Small intestine (tissue), 7 donors: Measurements from ENCODE around the gene THSD4. TPM values are rescaled to one million over a fixed set of nuclear protein-coding genes. Genes with fewer than 3 reads are reported as not detected.
"Not testable (repeated sequence)": the region's sequence is repeated elsewhere in the genome, so short reads cannot be mapped to it uniquely, and the experiment has no call there.

Experiments
- DNase-seq, 2 donors: peaks; one replicate each; pipeline versions ENCODE4 v3.0.0 to v3.0.0-alpha.2; 2013
- FAIRE-seq: peaks from 2 replicates; lab custom pipeline; 2012; peaks lifted over from hg19 to GRCh38; lab: Jason Lieb, UNC
- H3K27ac ChIP-seq, 3 donors: one replicate each; pipeline ENCODE4 v1.5.1; 2013; ENCODE audit warnings: low read length in 2 of 3, mild to moderate bottlenecking in 2 of 3, control low read depth in 1 of 3, inconsistent platforms in 1 of 3, low read depth in 1 of 3, moderate library complexity in 1 of 3
- H3K27me3 ChIP-seq, 3 donors: one replicate each; pipeline ENCODE4 v1.6.1; 2013; ENCODE audit warnings: low read length in 3 of 3, inconsistent platforms in 1 of 3; ENCODE audit not compliant: control insufficient read depth in 3 of 3, insufficient read depth in 3 of 3
- H3K36me3 ChIP-seq, 3 donors: one replicate each; pipeline ENCODE4 v1.6.1; 2013; ENCODE audit warnings: low read length in 3 of 3, inconsistent platforms in 1 of 3, low read depth in 1 of 3, mild to moderate bottlenecking in 1 of 3, moderate library complexity in 1 of 3; ENCODE audit not compliant: control insufficient read depth in 3 of 3, insufficient read depth in 2 of 3
- H3K4me1 ChIP-seq, 3 donors: one replicate each; pipeline ENCODE4 v1.6.1; 2013; ENCODE audit warnings: low read length in 2 of 3, inconsistent platforms in 1 of 3, low read depth in 1 of 3, mild to moderate bottlenecking in 1 of 3, moderate library complexity in 1 of 3; ENCODE audit not compliant: control insufficient read depth in 3 of 3, insufficient read depth in 2 of 3
- H3K4me3 ChIP-seq, 3 donors: one replicate each; pipeline ENCODE4 v1.5.1; 2013; ENCODE audit warnings: low read length in 3 of 3, control low read depth in 1 of 3, inconsistent platforms in 1 of 3, low read depth in 1 of 3, mild to moderate bottlenecking in 1 of 3, moderate library complexity in 1 of 3
- H3K9me3 ChIP-seq, 2 donors: one replicate each; pipeline ENCODE4 v1.6.1; 2013; ENCODE audit warnings: low read depth in 1 of 2, low read length in 1 of 2; ENCODE audit not compliant: control insufficient read depth in 2 of 2, insufficient read depth in 1 of 2
- WGBS, 3 donors: extraction: QIAGEN DNeasy Blood & Tissue Kit; methylation state at CpG; one replicate each; pipeline ENCODE4 v1.1.7; 2013; 5-methylcytosine and 5-hydroxymethylcytosine counted together
- polyA plus RNA-seq, 4 donors: library from polyadenylated mRNA; stranded (reverse) in 3 of 4; unstranded in 1 of 4; fragments of 200-250 nt in 3 of 4; fragments of 120-200 nt in 1 of 4; gene quantifications; one replicate each; pipeline versions ENCODE4 v1.2.1 to v1.2.3, GENCODE V29; 2013
- donor health status: healthy with polysubstance abuse.
- donor health status: control.
- donor health status: control.
- donor health status: Bipolar disorder and iron deficiency.
- donor health status: healthy.

The THSD4 gene
- polyA plus RNA-seq, 4 donors: 3.6 to 14.4 (median 9.7) TPM

DNA sequence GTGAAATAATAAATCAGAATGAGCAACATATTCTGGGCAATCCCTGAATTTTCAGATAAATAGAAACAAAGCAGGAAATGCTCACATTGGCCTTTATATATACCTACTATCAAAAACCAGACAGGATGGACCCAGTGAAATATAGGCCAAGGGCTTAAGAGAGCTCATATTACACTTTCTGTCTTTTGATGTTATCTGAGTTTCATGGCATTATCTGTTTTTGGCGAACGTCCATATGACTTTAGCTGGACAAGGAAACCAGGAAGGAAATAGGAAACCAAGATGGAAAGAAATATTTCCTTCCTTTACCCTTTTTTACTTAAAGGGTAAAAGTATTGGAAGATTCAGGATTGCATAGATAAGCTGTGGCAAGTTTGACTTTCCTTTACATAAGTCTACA, 274.8 kb downstream of the THSD4 start:
- Histone ChIP-seq H3K4me1 (peaks cover 0 to 10% (median 4%) of the 10 kb centered on the region in 3 donors), H3K4me3 (no peak overlapping the region), H3K27me3 (no peaks in the 10 kb centered on the region), H3K36me3 (peaks cover 0 to 2% (median 0%) of the 10 kb centered on the region in 3 donors), H3K9me3 (no peaks in the 10 kb centered on the region), H3K27ac (no peak overlapping the region)
- DNase-seq (no peak), FAIRE-seq (no peak)
- 68 to 71% (median 70%) methylated on average over 2 of the region's 2 CpGs for WGBS, 3 donors

GRCh38 chr15:71391421-71392088, 276.3 kb downstream of the THSD4 start:
- no peak overlapping the region for H3K4me3 ChIP-seq
- WGBS, 3 donors: 56 to 85% (median 68%) methylated on average over 6 of the region's 6 CpGs
- no peaks in the 10 kb centered on the region for H3K27me3 ChIP-seq
- DNase-seq (no peak), FAIRE-seq (no peak)
- H3K27ac ChIP-seq: no peak overlapping the region
- H3K9me3 ChIP-seq: no peaks in the 10 kb centered on the region
- peaks cover 0 to 2% (median 0%) of the 10 kb centered on the region in 3 donors for H3K36me3 ChIP-seq
- H3K4me1 ChIP-seq: peaks cover 0 to 6% (median 0%) of the 10 kb centered on the region in 3 donors

- 77 to 86% (median 85%) methylated on average over 11 of the region's 11 CpGs for WGBS, 3 donors
- DNase-seq (no peak), FAIRE-seq (no peak)
- H3K36me3 ChIP-seq: peaks cover 0 to 2% (median 0%) of the 10 kb centered on the region in 3 donors
- no peak overlapping the region for H3K27ac ChIP-seq
- peaks cover 0 to 6% (median 0%) of the 10 kb centered on the region in 3 donors for H3K4me1 ChIP-seq
- H3K27me3 ChIP-seq: no peaks in the 10 kb centered on the region
- H3K4me3 ChIP-seq: no peak overlapping the region
- no peaks in the 10 kb centered on the region for H3K9me3 ChIP-seq
Measured at GRCh38 chr15:71392861-71393283, 277.6 kb downstream of the THSD4 start.

DNA sequence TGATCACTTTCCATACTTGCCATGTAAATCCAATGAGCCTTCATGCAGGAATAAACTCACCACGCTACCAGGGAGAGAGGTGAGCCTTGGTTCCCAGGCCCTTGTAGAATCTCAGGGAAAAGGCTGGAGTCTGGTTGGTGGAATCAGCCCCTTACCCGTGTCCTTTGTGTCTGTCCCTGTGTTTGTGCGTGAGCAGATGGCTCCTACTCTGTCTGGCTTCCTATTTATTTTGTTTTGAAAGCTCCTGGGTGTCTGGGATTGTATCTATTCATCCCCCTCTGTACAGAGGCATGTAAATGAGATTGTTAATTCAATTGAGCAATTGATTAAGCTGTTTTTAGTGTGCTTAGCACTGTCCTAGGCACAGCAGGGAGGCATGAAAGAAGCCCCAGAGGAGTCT, 278.1 kb downstream of the THSD4 start:
- 78 to 88% (median 83%) methylated on average over 3 of the region's 3 CpGs for WGBS, 3 donors
- Histone ChIP-seq H3K9me3 (no peaks in the 10 kb centered on the region), H3K27me3 (no peaks in the 10 kb centered on the region), H3K27ac (peak overlapping the region in 1 of 3 donors; percentile 8), H3K36me3 (peaks cover 0 to 2% (median 0%) of the 10 kb centered on the region in 3 donors), H3K4me3 (no peak overlapping the region), H3K4me1 (peaks cover 0 to 6% (median 0%) of the 10 kb centered on the region in 3 donors)
- DNase-seq (no peak), FAIRE-seq (no peak)

DNA sequence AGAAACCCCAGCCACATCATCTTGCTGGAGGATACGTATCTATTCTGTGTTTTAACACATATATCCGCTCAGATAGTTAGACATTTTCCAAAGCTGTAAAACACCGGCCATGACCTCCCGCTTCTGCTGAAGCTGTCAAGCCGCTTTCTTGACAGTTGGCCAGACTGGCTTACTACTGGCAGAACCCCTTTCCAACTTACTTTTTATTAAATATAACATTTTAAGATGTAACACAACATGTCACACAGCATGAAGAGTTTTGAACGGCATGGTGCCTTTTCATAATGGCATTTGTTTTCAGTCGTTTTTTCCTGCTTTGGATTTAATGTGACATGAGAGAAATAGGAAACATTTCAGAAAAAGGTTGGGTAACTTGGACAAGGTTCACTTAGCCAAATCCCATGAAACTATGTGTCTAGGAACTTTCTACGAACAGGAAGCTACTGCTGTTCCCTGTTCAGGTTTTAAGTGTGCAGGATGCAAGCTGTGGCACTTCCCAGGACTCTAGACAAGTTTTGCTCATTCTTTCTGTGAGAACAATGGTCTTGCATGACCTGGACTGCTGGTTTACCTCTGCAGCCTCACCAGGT, 281.4 kb downstream of the THSD4 start:
- H3K36me3 ChIP-seq: peaks cover 0 to 1% (median 0%) of the 10 kb centered on the region in 3 donors
- peaks cover 0 to 4% (median 0%) of the 10 kb centered on the region in 3 donors for H3K4me1 ChIP-seq
- H3K27ac ChIP-seq: no peak overlapping the region
- no peaks in the 10 kb centered on the region for H3K27me3 ChIP-seq
- no peaks in the 10 kb centered on the region for H3K9me3 ChIP-seq
- WGBS, 3 donors: 72 to 88% (median 81%) methylated on average over 8 of the region's 8 CpGs
- FAIRE-seq (no peak), DNase-seq (no peak)
- no peak overlapping the region for H3K4me3 ChIP-seq

- Histone ChIP-seq H3K27me3 (no peaks in the 10 kb centered on the region), H3K27ac (no peak overlapping the region), H3K4me1 (no peaks in the 10 kb centered on the region), H3K9me3 (no peaks in the 10 kb centered on the region), H3K36me3 (no peaks in the 10 kb centered on the region), H3K4me3 (no peak overlapping the region)
- peak in 1 of 2 donors; percentile 33 for DNase-seq
- FAIRE-seq: no peak
- 58 to 69% (median 67%) methylated on average over 2 of the region's 2 CpGs for WGBS, 3 donors
Measured at GRCh38 chr15:71397377-71397776, 282.1 kb downstream of the THSD4 start.

DNA sequence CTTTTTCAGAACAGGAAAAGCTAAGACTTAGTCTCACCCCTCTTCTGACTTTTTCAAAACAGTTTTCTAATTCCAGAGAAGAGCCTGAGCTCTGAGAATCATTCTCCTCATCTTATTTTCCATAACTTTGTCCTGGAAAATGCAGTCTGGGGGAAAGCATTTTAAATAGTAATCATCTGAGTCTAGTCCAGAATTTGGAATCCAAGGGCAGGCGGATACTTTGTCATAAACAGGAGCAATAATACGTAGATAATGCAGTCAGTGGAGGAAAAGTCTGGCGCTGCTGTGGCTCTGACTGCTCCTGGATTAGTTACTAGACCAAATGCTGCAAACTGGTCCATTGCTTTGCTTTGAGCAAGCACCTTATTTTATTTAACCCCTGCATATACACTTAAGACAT, 285.0 kb downstream of the THSD4 start:
- WGBS, 3 donors: 24 to 44% (median 40%) methylated on average over 3 of the region's 3 CpGs

GRCh38 chr15:71401728-71402127, 286.5 kb downstream of the THSD4 start:
- H3K27ac ChIP-seq, H3K27me3 ChIP-seq, H3K4me3 ChIP-seq, FAIRE-seq, DNase-seq, H3K9me3 ChIP-seq, H3K36me3 ChIP-seq, H3K4me1 ChIP-seq: not testable (repeated sequence)
- WGBS, 3 donors: 88 to 93% (median 89%) methylated on average over 3 of the region's 3 CpGs

More for the DNA sequence above, 285.0 kb downstream of the THSD4 start:
- Histone ChIP-seq H3K4me1 (no peaks in the 10 kb centered on the region), H3K9me3 (peaks cover 0 to 2% of the 10 kb centered on the region in 2 donors), H3K36me3 (no peaks in the 10 kb centered on the region), H3K27ac (no peak overlapping the region), H3K27me3 (no peaks in the 10 kb centered on the region), H3K4me3 (no peak overlapping the region)
- FAIRE-seq (no peak), DNase-seq (no peak)
